NT2/D1 (cell line): ENCODE data around the gene RAB3GAP1.
"Not testable (repeated sequence)": the region's sequence is repeated elsewhere in the genome, so short reads cannot be mapped to it uniquely, and the experiment has no call there.

Experiments
- DNase-seq: peaks from one replicate; pipeline ENCODE4 v3.0.0-alpha.2; 2011; ENCODE audit warnings: low read depth, low spot score
- H3K27me3 ChIP-seq: 2 replicates; pipeline ENCODE4 v1.6.0; 2011; ENCODE audit warnings: mild to moderate bottlenecking; ENCODE audit not compliant: insufficient read length, insufficient read depth
- H3K36me3 ChIP-seq: 2 replicates; pipeline ENCODE4 v1.6.1; 2011; ENCODE audit warnings: mild to moderate bottlenecking, low read length, mixed read lengths; ENCODE audit not compliant: insufficient read depth, insufficient read length
- H3K4me1 ChIP-seq: 2 replicates; pipeline ENCODE4 v1.5.1; 2011; ENCODE audit not compliant: insufficient read depth, insufficient read length
- H3K4me3 ChIP-seq: 2 replicates; pipeline ENCODE4 v1.5.1; 2011; ENCODE audit warnings: low read depth; ENCODE audit not compliant: insufficient read length
- H3K9ac ChIP-seq: 2 replicates; pipeline ENCODE4 v1.6.0; 2011; ENCODE audit warnings: low read depth; ENCODE audit not compliant: insufficient read length
- H3K9me3 ChIP-seq: 2 replicates; pipeline ENCODE4 v1.5.1; 2011; ENCODE audit warnings: mild to moderate bottlenecking, low read length; ENCODE audit not compliant: insufficient read depth
- SUZ12 ChIP-seq: IDR thresholded peaks from 2 replicates; pipeline ENCODE4 v1.6.1; 2011; ENCODE audit not compliant: insufficient read length, insufficient read depth; ENCODE audit errors: extremely low read depth
- YY1 ChIP-seq: IDR thresholded peaks from 2 replicates; pipeline ENCODE4 v1.6.1; 2011; ENCODE audit not compliant: insufficient read length, insufficient read depth
- ZNF274 ChIP-seq: IDR thresholded peaks from 2 replicates; pipeline ENCODE4 v1.6.1; 2011; ENCODE audit warnings: mild to moderate bottlenecking, low read depth, low read length

The RAB3GAP1 gene

GRCh38 chr2:135076556-135076955 lies 24.5 kb downstream of the RAB3GAP1 start:
- Histone ChIP-seq H3K9me3 (peaks cover 34% of the 10 kb centered on the region), H3K4me1 (no peaks in the 10 kb centered on the region), H3K9ac (no peak overlapping the region), H3K36me3 (peaks cover 16% of the 10 kb centered on the region), H3K4me3 (no peak overlapping the region), H3K27me3 (no peaks in the 10 kb centered on the region)
- no peak for DNase-seq
- no peak for TF ChIP-seq YY1
- TF ChIP-seq ZNF274, result no peak
- TF ChIP-seq SUZ12, result no peak

DNA sequence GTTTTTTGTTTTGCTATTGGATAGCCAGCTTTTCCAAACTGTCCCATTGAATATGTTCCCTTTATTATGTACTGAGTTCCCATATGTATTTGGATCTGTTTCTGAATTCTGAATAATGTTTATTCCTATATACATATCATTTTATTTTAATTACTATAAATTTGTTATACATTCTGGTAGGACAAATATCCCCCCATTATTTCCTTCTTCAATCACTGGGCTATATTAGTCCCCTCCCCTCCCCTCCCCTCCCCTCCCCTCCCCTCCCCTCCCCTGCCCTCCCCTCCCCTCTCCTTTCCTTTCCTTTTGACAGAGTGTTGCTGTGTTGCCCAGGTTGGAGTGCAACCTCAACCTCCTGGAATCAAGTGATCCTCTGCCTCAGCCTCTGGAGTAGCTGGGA lies 26.3 kb downstream of the RAB3GAP1 start:
- TF ChIP-seq SUZ12, result no peak

DNA sequence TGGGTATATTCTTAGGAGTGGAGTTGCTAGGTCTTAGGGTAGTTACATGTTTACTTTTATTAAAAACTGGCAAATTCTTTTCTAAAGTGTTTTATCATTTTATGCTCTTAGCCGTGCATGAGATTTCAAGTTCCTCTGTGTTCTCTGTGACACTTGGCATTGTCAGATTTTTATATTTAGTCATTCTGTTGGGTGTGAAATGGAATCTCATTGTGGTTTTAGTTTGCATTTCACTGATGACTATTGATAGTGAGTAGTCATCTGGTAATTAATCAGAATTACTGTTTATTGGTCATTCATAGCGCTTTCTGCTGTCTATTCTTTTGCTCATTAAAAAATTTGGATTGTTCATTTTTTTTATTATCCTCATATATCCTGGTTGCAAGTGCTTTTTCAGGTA lies 34.1 kb downstream of the RAB3GAP1 start:
- Histone ChIP-seq H3K9ac (no peak overlapping the region), H3K4me1 (no peaks in the 10 kb centered on the region), H3K36me3 (peaks cover 10% of the 10 kb centered on the region), H3K4me3 (no peak overlapping the region), H3K9me3 (no peaks in the 10 kb centered on the region), H3K27me3 (no peaks in the 10 kb centered on the region)
- no peak for TF ChIP-seq SUZ12
- TF ChIP-seq YY1, result no peak
- no peak for TF ChIP-seq ZNF274
- no peak for DNase-seq

More for the DNA sequence above, 26.3 kb downstream of the RAB3GAP1 start:
- Histone ChIP-seq H3K4me3 (no peak overlapping the region), H3K9ac (no peak overlapping the region), H3K9me3 (peaks cover 16% of the 10 kb centered on the region; the same call in 1 of the 2 replicates), H3K36me3 (peaks cover 18% of the 10 kb centered on the region), H3K27me3 (no peaks in the 10 kb centered on the region), H3K4me1 (no peaks in the 10 kb centered on the region)
- no peak for DNase-seq

GRCh38 chr2:135089597-135089996 lies 37.5 kb downstream of the RAB3GAP1 start:
- H3K36me3 ChIP-seq, result peaks cover 14% of the 10 kb centered on the region
- H3K9ac ChIP-seq, H3K4me1 ChIP-seq, H3K27me3 ChIP-seq, H3K9me3 ChIP-seq, DNase-seq, H3K4me3 ChIP-seq: not testable (repeated sequence)

- Histone ChIP-seq H3K27me3 (no peaks in the 10 kb centered on the region), H3K9ac (no peak overlapping the region), H3K4me3 (no peak overlapping the region), H3K36me3 (peaks cover 11% of the 10 kb centered on the region), H3K4me1 (no peaks in the 10 kb centered on the region), H3K9me3 (no peaks in the 10 kb centered on the region)
- no peak for DNase-seq
- TF ChIP-seq SUZ12 (no peak), ZNF274 (no peak), YY1 (no peak)
These were observed 39.6 kb downstream of the RAB3GAP1 start for GRCh38 chr2:135091681-135092080.

DNA sequence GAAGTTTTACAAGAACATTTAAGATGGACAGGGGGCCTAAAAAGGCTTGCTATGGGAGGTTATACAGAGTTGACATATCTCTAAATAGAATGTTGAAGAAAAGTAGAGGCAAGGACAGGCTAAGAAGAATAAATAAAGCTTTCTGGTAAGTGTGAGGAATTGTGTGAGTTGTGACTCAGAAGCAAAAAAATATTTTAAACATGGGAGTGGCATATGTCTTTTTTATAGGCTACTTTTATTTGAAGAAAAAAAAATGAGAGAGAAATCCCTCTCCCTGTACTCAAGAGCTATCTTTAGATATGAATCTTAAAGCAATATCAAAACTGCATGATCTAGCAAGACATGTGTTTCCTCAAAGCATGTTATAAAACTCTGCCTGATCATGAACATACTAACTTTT lies 41.1 kb downstream of the RAB3GAP1 start:
- H3K9me3 ChIP-seq, result no peaks in the 10 kb centered on the region
- TF ChIP-seq ZNF274 (no peak), SUZ12 (no peak), YY1 (no peak)
- H3K27me3 ChIP-seq, result no peaks in the 10 kb centered on the region
- peaks cover 17% of the 10 kb centered on the region for H3K36me3 ChIP-seq
- no peak for DNase-seq
- no peak overlapping the region for H3K9ac ChIP-seq
- H3K4me3 ChIP-seq, result no peak overlapping the region
- H3K4me1 ChIP-seq, result no peaks in the 10 kb centered on the region

GRCh38 chr2:135093670-135094330 lies 41.7 kb downstream of the RAB3GAP1 start:
- DNase-seq, result no peak
- no peak for TF ChIP-seq SUZ12
- no peak for TF ChIP-seq ZNF274
- no peak for TF ChIP-seq YY1
- Histone ChIP-seq H3K4me1 (no peaks in the 10 kb centered on the region), H3K36me3 (peaks cover 17% of the 10 kb centered on the region), H3K9me3 (no peaks in the 10 kb centered on the region), H3K4me3 (no peak overlapping the region), H3K27me3 (no peaks in the 10 kb centered on the region), H3K9ac (no peak overlapping the region)

DNA sequence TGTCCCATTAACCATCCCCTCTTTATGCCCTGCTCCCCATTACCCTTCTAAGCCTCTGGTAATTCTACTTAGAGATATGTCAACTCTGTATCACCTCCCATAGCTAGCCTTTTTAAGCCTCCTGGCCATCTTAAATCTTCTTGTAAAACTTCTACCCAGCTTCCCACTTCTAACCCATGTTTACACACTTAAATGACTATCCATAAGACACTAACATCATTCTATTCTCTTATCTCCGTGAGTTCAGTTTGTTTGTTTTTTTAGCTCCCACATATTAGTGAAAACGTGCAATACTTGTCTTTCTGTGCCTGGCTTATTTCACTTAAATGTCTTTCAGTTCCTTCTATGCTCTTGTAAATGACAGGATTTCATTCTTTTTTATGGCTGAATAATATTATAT lies 42.4 kb downstream of the RAB3GAP1 start:
- Histone ChIP-seq H3K4me1 (no peaks in the 10 kb centered on the region), H3K36me3 (peaks cover 17% of the 10 kb centered on the region), H3K27me3 (no peaks in the 10 kb centered on the region), H3K4me3 (no peak overlapping the region), H3K9me3 (no peaks in the 10 kb centered on the region), H3K9ac (no peak overlapping the region)
- DNase-seq, result no peak
- TF ChIP-seq SUZ12, result no peak
- TF ChIP-seq YY1, result no peak
- TF ChIP-seq ZNF274, result no peak
